HCT116 (cell line): ENCODE measurements around the gene MRPL21. TPM values are rescaled to one million over a fixed set of nuclear protein-coding genes. Genes with fewer than 3 reads are reported as not detected.

Source experiments
- ATAC-seq: fragments of 200-7000 bp; cut with Tn5 transposase; 2 replicates; pipeline ENCODE4 v1.9.1; 2020; ENCODE audit warnings: mild to moderate bottlenecking, moderate library complexity
- BruUV-seq: library from RNA; stranded (reverse); fragments of 400-500 nt; replicated peaks from 2 replicates; lab custom pipeline; 2021; lab: Mats Ljungman, UMichigan
- CTCF ChIA-PET: fragments of 300-600 bp; sonication (Branson Sonifier 250); formaldehyde crosslinking; loops from one replicate; lab custom pipeline; 2021; ENCODE audit warnings: antibody characterized with exemption; lab: Charles Lee
- POLR2A ChIA-PET: fragments of 300-600, 350-600 bp; sonication (Branson Sonifier 250); formaldehyde crosslinking; loops from one replicate; lab custom pipeline; 2021; ENCODE audit warnings: antibody characterized with exemption; lab: Charles Lee
- RAD21 ChIA-PET, 2 experiments: fragments of 300-600 bp; sonication (Branson Sonifier 250); formaldehyde crosslinking; loops; one replicate each; lab custom pipeline; 2023; ENCODE audit warnings: low total read pairs in 2 of 2; ENCODE audit not compliant: uncharacterized antibody in 2 of 2, unreplicated experiment in 2 of 2, low non-redundant PET in 1 of 2; lab: Charles Lee
- DNase-seq: peaks from one replicate; pipeline ENCODE4 v3.0.0-alpha.2; 2010; ENCODE audit warnings: low read depth, low spot score
- H2AFZ ChIP-seq: fragments of 200-600 bp; shearing (Covaris generic), sonication (generic); 2 replicates; pipeline ENCODE4 v1.6.1; 2017; ENCODE audit warnings: low read depth, mixed run types, mixed read lengths, antibody characterized with exemption, low read length; ENCODE audit not compliant: poor library complexity, severe bottlenecking
- H3K27ac ChIP-seq: 2 replicates; pipeline ENCODE4 v1.5.1; 2012; ENCODE audit warnings: low read depth, low read length
- H3K27me3 ChIP-seq: fragments of 200-600 bp; sonication (generic); 2 replicates; pipeline ENCODE4 v1.6.1; 2016; ENCODE audit warnings: mixed run types, low read length, mixed read lengths; ENCODE audit not compliant: insufficient read depth
- H3K36me3 ChIP-seq, 2 experiments: fragments of 200-500 bp in 1 of 2; fragments of 200-600 bp in 1 of 2; sonication (Bioruptor generic) in 1 of 2; sonication (generic) in 1 of 2; 2 replicates each; pipeline versions ENCODE4 v1.5.1 to v1.6.1; 2014 to 2016; ENCODE audit warnings: low read length in 2 of 2, inconsistent platforms in 1 of 2, mixed read lengths in 1 of 2, mixed run types in 1 of 2; ENCODE audit not compliant: insufficient read depth in 2 of 2, control insufficient read depth in 1 of 2
- H3K4me1 ChIP-seq, 2 experiments: fragments of 200-600 bp in 1 of 2; sonication (generic) in 1 of 2; 2 replicates each; pipeline versions ENCODE4 v1.5.1 to v1.6.1; 2012 to 2017; ENCODE audit warnings: low read length in 2 of 2, inconsistent platforms in 1 of 2, mild to moderate bottlenecking in 1 of 2, mixed read lengths in 1 of 2, mixed run types in 1 of 2, moderate library complexity in 1 of 2; ENCODE audit not compliant: insufficient read depth in 2 of 2, control insufficient read depth in 1 of 2
- H3K4me2 ChIP-seq: fragments of 200-600 bp; sonication (generic); 2 replicates; pipeline ENCODE4 v1.6.1; 2017; ENCODE audit warnings: mixed run types, low read length, mixed read lengths
- H3K4me3 ChIP-seq, 2 experiments: fragments of 200-600 bp in 1 of 2; sonication (generic) in 1 of 2; replicated peaks in 1 of 2; 2 replicates each; pipeline ENCODE4 v1.5.1; 2011 to 2016; ENCODE audit warnings: low read length in 2 of 2, control low read depth in 1 of 2, low read depth in 1 of 2, mild to moderate bottlenecking in 1 of 2, mixed read lengths in 1 of 2, mixed run types in 1 of 2
- H3K79me2 ChIP-seq: fragments of 200-600 bp; sonication (generic); 2 replicates; pipeline ENCODE4 v1.6.1; 2017; ENCODE audit warnings: mild to moderate bottlenecking, mixed run types, low read length, moderate library complexity, mixed read lengths; ENCODE audit not compliant: insufficient read depth
- H3K9ac ChIP-seq: fragments of 200-600 bp; sonication (generic); 2 replicates; pipeline ENCODE4 v1.6.1; 2016; ENCODE audit warnings: low read length, mixed read lengths
- H3K9me2 ChIP-seq: fragments of 200-600 bp; sonication (generic), shearing (Covaris generic); 2 replicates; pipeline ENCODE4 v1.6.1; 2017; ENCODE audit warnings: mixed run types, mild to moderate bottlenecking, moderate library complexity; ENCODE audit not compliant: insufficient read depth
- H3K9me3 ChIP-seq, 2 experiments: fragments of 200-500 bp in 1 of 2; fragments of 200-600 bp in 1 of 2; sonication (Bioruptor generic) in 1 of 2; sonication (generic) in 1 of 2; 2 replicates each; pipeline ENCODE4 v1.6.1; 2014 to 2017; ENCODE audit warnings: low read length in 2 of 2, mixed read lengths in 2 of 2, inconsistent platforms in 1 of 2, low read depth in 1 of 2, mild to moderate bottlenecking in 1 of 2, mixed run types in 1 of 2, moderate library complexity in 1 of 2; ENCODE audit not compliant: control insufficient read depth in 1 of 2, insufficient read depth in 1 of 2
- H4K20me1 ChIP-seq: fragments of 200-600 bp; sonication (generic), shearing (Covaris generic); 2 replicates; pipeline ENCODE4 v1.6.1; 2017; ENCODE audit warnings: mixed run types, mild to moderate bottlenecking, moderate library complexity; ENCODE audit not compliant: insufficient read depth
- ATF3 ChIP-seq: IDR thresholded peaks from 2 replicates; pipeline ENCODE4 v1.6.1; 2012
- CBX3 ChIP-seq: IDR thresholded peaks from 2 replicates; pipeline ENCODE4 v1.6.1; 2012; ENCODE audit warnings: low read depth
- CTCF ChIP-seq, 3 experiments: fragments of 200-600 bp in 1 of 3; sonication (generic) in 1 of 3; IDR thresholded peaks in 2 of 3; conservative IDR thresholded peaks in 1 of 3; 2 replicates each; pipeline ENCODE4 v1.5.1; 2012 to 2017; ENCODE audit warnings: low read depth in 2 of 3, low read length in 2 of 3, antibody characterized with exemption in 1 of 3, borderline replicate concordance in 1 of 3, control low read depth in 1 of 3, mild to moderate bottlenecking in 1 of 3, mixed read lengths in 1 of 3, mixed run types in 1 of 3, moderate library complexity in 1 of 3; ENCODE audit not compliant: insufficient read depth in 1 of 3
- ELF1 ChIP-seq: IDR thresholded peaks from 2 replicates; pipeline ENCODE4 v1.6.1; 2012; ENCODE audit warnings: low read depth, borderline replicate concordance
- FOSL1 ChIP-seq: IDR thresholded peaks from 2 replicates; pipeline ENCODE4 v1.6.1; 2012; ENCODE audit warnings: low read depth
- JUND ChIP-seq: IDR thresholded peaks from 2 replicates; pipeline ENCODE4 v1.6.1; 2012
- POLR2A ChIP-seq: IDR thresholded peaks from 2 replicates; pipeline ENCODE4 v1.7.0; 2011; ENCODE audit warnings: borderline replicate concordance; ENCODE audit not compliant: insufficient read depth, insufficient read length; ENCODE audit errors: extremely low read depth
- POLR2AphosphoS5 ChIP-seq: IDR thresholded peaks from 2 replicates; pipeline ENCODE4 v1.6.1; 2011; ENCODE audit warnings: mild to moderate bottlenecking, low read depth, low read length, moderate library complexity
- RAD21 ChIP-seq: IDR thresholded peaks from 2 replicates; pipeline ENCODE4 v1.6.1; 2012; ENCODE audit warnings: low read depth, mild to moderate bottlenecking
- REST ChIP-seq: IDR thresholded peaks from 2 replicates; pipeline ENCODE4 v1.6.1; 2012; ENCODE audit warnings: low read depth
- SIN3A ChIP-seq: IDR thresholded peaks from 2 replicates; pipeline ENCODE4 v1.6.1; 2012; ENCODE audit warnings: low read depth
- SRF ChIP-seq: IDR thresholded peaks from 2 replicates; pipeline ENCODE4 v1.6.1; 2012; ENCODE audit warnings: low read depth
- TCF7L2 ChIP-seq: IDR thresholded peaks from 2 replicates; pipeline ENCODE4 v1.7.0; 2011; ENCODE audit warnings: borderline replicate concordance, inconsistent platforms; ENCODE audit not compliant: insufficient read depth, insufficient read length; ENCODE audit errors: extremely low read depth
- ZFX ChIP-seq: fragments of 450-650 bp; IDR thresholded peaks from 2 replicates; pipeline ENCODE4 v1.6.1; 2017
- ZNF274 ChIP-seq: fragments of 200-500 bp; sonication (Bioruptor generic); IDR thresholded peaks from 2 replicates; pipeline ENCODE4 v1.6.1; 2014; ENCODE audit warnings: mild to moderate bottlenecking, low read depth, low read length, inconsistent platforms
- intact Hi-C: fragments of 100-400 bp; cut with micrococcal nuclease; formaldehyde crosslinking; loops from 2 replicates; pipeline ENCODE4 v1.10.0; 2022
- total RNA-seq: library from RNA; stranded (reverse); gene quantifications from one replicate; pipeline ENCODE4 v1.2.1, GENCODE V29; 2021; ENCODE audit not compliant: unreplicated experiment
- TF ChIP-seq, protein P1 (sequence below): IDR thresholded peaks from 2 replicates; pipeline ENCODE4 v1.6.1; 2012

MRPL21 gene
- total RNA-seq, 1 experiment from 2014 or later = 90.2 TPM

GRCh38 chr11:68900835-68901381, 2.7 kb downstream of the MRPL21 start (continued):
- TF ChIP-seq REST = no peak
- no peak for TF ChIP-seq POLR2A
- no peak for TF ChIP-seq FOSL1
- no peak for TF ChIP-seq CTCF (IDR thresholded peaks at IDR 0.05 in 2 of 3, conservative IDR thresholded peaks at IDR 0.05 in 1 of 3; ENCODE audit: borderline replicate concordance in 1 of 3, insufficient read depth in 1 of 3, low read depth in 2 of 3, low read length in 2 of 3)
- no peak for TF ChIP-seq JUND
- TF ChIP-seq SRF = no peak

DNA sequence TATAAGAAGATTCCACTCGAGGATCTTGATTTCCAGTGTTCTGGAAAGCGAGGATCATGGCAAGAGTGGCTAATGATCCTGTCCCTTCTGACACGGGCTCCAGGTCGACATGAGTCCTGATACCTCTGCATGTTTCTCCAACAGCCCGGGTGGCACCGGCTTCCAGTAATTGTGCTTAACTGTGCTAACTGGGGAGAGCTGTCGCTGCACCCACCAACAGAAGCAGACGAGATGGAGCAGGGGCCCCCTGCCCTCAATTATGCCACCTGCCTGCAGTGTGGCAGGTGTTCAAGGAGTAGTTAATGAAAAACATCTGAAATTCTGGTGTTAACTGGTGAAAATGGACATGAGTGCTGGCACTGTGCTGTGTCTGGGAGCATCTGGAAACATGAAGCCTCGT, 6.2 kb downstream of the MRPL21 start:
- Histone ChIP-seq H3K9me3 (no peaks in the 10 kb centered on the region), H3K79me2 (peaks cover 48% of the 10 kb centered on the region), H3K4me2 (no peak overlapping the region), H3K9ac (no peak overlapping the region), H3K9me2 (no peaks in the 10 kb centered on the region), H4K20me1 (no peaks in the 10 kb centered on the region; the same call in 1 of the 2 replicates), H3K27ac (no peak overlapping the region), H2AFZ (no peak overlapping the region), H3K4me3 (no peak overlapping the region), H3K4me1 (peaks cover 2 to 9% of the 10 kb centered on the region in 2 experiments; a peak in 3 of 4 replicates), H3K36me3 (peaks cover 34 to 39% of the 10 kb centered on the region in 2 experiments), H3K27me3 (no peaks in the 10 kb centered on the region)
- ChIA-PET CTCF (no interaction called here), RAD21 (no interaction called here), POLR2A (no interaction called here)
- ATAC-seq (no peak), DNase-seq (no peak)
- BruUV-seq = no TSS peak
- no peak for TF ChIP-seq TCF7L2
- TF ChIP-seq POLR2AphosphoS5 = no peak
- no peak for TF ChIP-seq CTCF (IDR thresholded peaks at IDR 0.05 in 2 of 3, conservative IDR thresholded peaks at IDR 0.05 in 1 of 3; ENCODE audit: borderline replicate concordance in 1 of 3, insufficient read depth in 1 of 3, low read depth in 2 of 3, low read length in 2 of 3)
- TF ChIP-seq FOSL1 = no peak
- no peak for TF ChIP-seq RAD21
- TF ChIP-seq ATF3 = no peak
- TF ChIP-seq SRF = no peak
- no peak for TF ChIP-seq ELF1
- TF ChIP-seq, protein P1, sequence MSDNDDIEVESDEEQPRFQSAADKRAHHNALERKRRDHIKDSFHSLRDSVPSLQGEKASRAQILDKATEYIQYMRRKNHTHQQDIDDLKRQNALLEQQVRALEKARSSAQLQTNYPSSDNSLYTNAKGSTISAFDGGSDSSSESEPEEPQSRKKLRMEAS = no peak
- no peak for TF ChIP-seq ZFX
- no peak for TF ChIP-seq CBX3
- no peak for TF ChIP-seq ZNF274
- TF ChIP-seq SIN3A = no peak
- intact Hi-C loops = no loop called here
